HCT116 (cell line): ENCODE results near the gene CDH11. TPM values are rescaled to one million over a fixed set of nuclear protein-coding genes. Genes with fewer than 3 reads are reported as not detected.

Source experiments
- ATAC-seq: fragments of 200-7000 bp; cut with Tn5 transposase; 2 replicates; pipeline ENCODE4 v1.9.1; 2020; ENCODE audit warnings: mild to moderate bottlenecking, moderate library complexity
- BruUV-seq: library from RNA; stranded (reverse); fragments of 400-500 nt; replicated peaks from 2 replicates; lab custom pipeline; 2021; lab: Mats Ljungman, UMichigan
- CTCF ChIA-PET: fragments of 300-600 bp; sonication (Branson Sonifier 250); formaldehyde crosslinking; loops from one replicate; lab custom pipeline; 2021; ENCODE audit warnings: antibody characterized with exemption; lab: Charles Lee
- POLR2A ChIA-PET: fragments of 300-600, 350-600 bp; sonication (Branson Sonifier 250); formaldehyde crosslinking; loops from one replicate; lab custom pipeline; 2021; ENCODE audit warnings: antibody characterized with exemption; lab: Charles Lee
- RAD21 ChIA-PET, 2 experiments: fragments of 300-600 bp; sonication (Branson Sonifier 250); formaldehyde crosslinking; loops; one replicate each; lab custom pipeline; 2023; ENCODE audit warnings: low total read pairs in 2 of 2; ENCODE audit not compliant: uncharacterized antibody in 2 of 2, unreplicated experiment in 2 of 2, low non-redundant PET in 1 of 2; lab: Charles Lee
- DNase-seq: peaks from one replicate; pipeline ENCODE4 v3.0.0-alpha.2; 2010; ENCODE audit warnings: low read depth, low spot score
- H2AFZ ChIP-seq: fragments of 200-600 bp; shearing (Covaris generic), sonication (generic); 2 replicates; pipeline ENCODE4 v1.6.1; 2017; ENCODE audit warnings: low read depth, mixed run types, mixed read lengths, antibody characterized with exemption, low read length; ENCODE audit not compliant: poor library complexity, severe bottlenecking
- H3K27ac ChIP-seq: 2 replicates; pipeline ENCODE4 v1.5.1; 2012; ENCODE audit warnings: low read depth, low read length
- H3K27me3 ChIP-seq: fragments of 200-600 bp; sonication (generic); 2 replicates; pipeline ENCODE4 v1.6.1; 2016; ENCODE audit warnings: mixed run types, low read length, mixed read lengths; ENCODE audit not compliant: insufficient read depth
- H3K36me3 ChIP-seq, 2 experiments: fragments of 200-500 bp in 1 of 2; fragments of 200-600 bp in 1 of 2; sonication (Bioruptor generic) in 1 of 2; sonication (generic) in 1 of 2; 2 replicates each; pipeline versions ENCODE4 v1.5.1 to v1.6.1; 2014 to 2016; ENCODE audit warnings: low read length in 2 of 2, inconsistent platforms in 1 of 2, mixed read lengths in 1 of 2, mixed run types in 1 of 2; ENCODE audit not compliant: insufficient read depth in 2 of 2, control insufficient read depth in 1 of 2
- H3K4me1 ChIP-seq, 2 experiments: fragments of 200-600 bp in 1 of 2; sonication (generic) in 1 of 2; 2 replicates each; pipeline versions ENCODE4 v1.5.1 to v1.6.1; 2012 to 2017; ENCODE audit warnings: low read length in 2 of 2, inconsistent platforms in 1 of 2, mild to moderate bottlenecking in 1 of 2, mixed read lengths in 1 of 2, mixed run types in 1 of 2, moderate library complexity in 1 of 2; ENCODE audit not compliant: insufficient read depth in 2 of 2, control insufficient read depth in 1 of 2
- H3K4me2 ChIP-seq: fragments of 200-600 bp; sonication (generic); 2 replicates; pipeline ENCODE4 v1.6.1; 2017; ENCODE audit warnings: mixed run types, low read length, mixed read lengths
- H3K4me3 ChIP-seq, 2 experiments: fragments of 200-600 bp in 1 of 2; sonication (generic) in 1 of 2; replicated peaks in 1 of 2; 2 replicates each; pipeline ENCODE4 v1.5.1; 2011 to 2016; ENCODE audit warnings: low read length in 2 of 2, control low read depth in 1 of 2, low read depth in 1 of 2, mild to moderate bottlenecking in 1 of 2, mixed read lengths in 1 of 2, mixed run types in 1 of 2
- H3K79me2 ChIP-seq: fragments of 200-600 bp; sonication (generic); 2 replicates; pipeline ENCODE4 v1.6.1; 2017; ENCODE audit warnings: mild to moderate bottlenecking, mixed run types, low read length, moderate library complexity, mixed read lengths; ENCODE audit not compliant: insufficient read depth
- H3K9ac ChIP-seq: fragments of 200-600 bp; sonication (generic); 2 replicates; pipeline ENCODE4 v1.6.1; 2016; ENCODE audit warnings: low read length, mixed read lengths
- H3K9me2 ChIP-seq: fragments of 200-600 bp; sonication (generic), shearing (Covaris generic); 2 replicates; pipeline ENCODE4 v1.6.1; 2017; ENCODE audit warnings: mixed run types, mild to moderate bottlenecking, moderate library complexity; ENCODE audit not compliant: insufficient read depth
- H3K9me3 ChIP-seq, 2 experiments: fragments of 200-500 bp in 1 of 2; fragments of 200-600 bp in 1 of 2; sonication (Bioruptor generic) in 1 of 2; sonication (generic) in 1 of 2; 2 replicates each; pipeline ENCODE4 v1.6.1; 2014 to 2017; ENCODE audit warnings: low read length in 2 of 2, mixed read lengths in 2 of 2, inconsistent platforms in 1 of 2, low read depth in 1 of 2, mild to moderate bottlenecking in 1 of 2, mixed run types in 1 of 2, moderate library complexity in 1 of 2; ENCODE audit not compliant: control insufficient read depth in 1 of 2, insufficient read depth in 1 of 2
- H4K20me1 ChIP-seq: fragments of 200-600 bp; sonication (generic), shearing (Covaris generic); 2 replicates; pipeline ENCODE4 v1.6.1; 2017; ENCODE audit warnings: mixed run types, mild to moderate bottlenecking, moderate library complexity; ENCODE audit not compliant: insufficient read depth
- POLR2A ChIP-seq: IDR thresholded peaks from 2 replicates; pipeline ENCODE4 v1.7.0; 2011; ENCODE audit warnings: borderline replicate concordance; ENCODE audit not compliant: insufficient read depth, insufficient read length; ENCODE audit errors: extremely low read depth
- ZFX ChIP-seq: fragments of 450-650 bp; IDR thresholded peaks from 2 replicates; pipeline ENCODE4 v1.6.1; 2017
- intact Hi-C: fragments of 100-400 bp; cut with micrococcal nuclease; formaldehyde crosslinking; loops from 2 replicates; pipeline ENCODE4 v1.10.0; 2022
- total RNA-seq: library from RNA; stranded (reverse); gene quantifications from one replicate; pipeline ENCODE4 v1.2.1, GENCODE V29; 2021; ENCODE audit not compliant: unreplicated experiment
- TF ChIP-seq, protein P1 (sequence below), 3 experiments: fragments of 200-600 bp in 1 of 3; sonication (generic) in 1 of 3; IDR thresholded peaks in 2 of 3; conservative IDR thresholded peaks in 1 of 3; 2 replicates each; pipeline ENCODE4 v1.5.1; 2012 to 2017; ENCODE audit warnings: low read depth in 2 of 3, low read length in 2 of 3, antibody characterized with exemption in 1 of 3, borderline replicate concordance in 1 of 3, control low read depth in 1 of 3, mild to moderate bottlenecking in 1 of 3, mixed read lengths in 1 of 3, mixed run types in 1 of 3, moderate library complexity in 1 of 3; ENCODE audit not compliant: insufficient read depth in 1 of 3
- TF ChIP-seq, protein P2 (sequence below): IDR thresholded peaks from 2 replicates; pipeline ENCODE4 v1.6.1; 2012
- TF ChIP-seq, protein P3 (sequence below): IDR thresholded peaks from 2 replicates; pipeline ENCODE4 v1.6.1; 2012; ENCODE audit warnings: low read depth

Gene CDH11
- total RNA-seq, 1 experiment from 2014 or later = 0.52 TPM

DNA sequence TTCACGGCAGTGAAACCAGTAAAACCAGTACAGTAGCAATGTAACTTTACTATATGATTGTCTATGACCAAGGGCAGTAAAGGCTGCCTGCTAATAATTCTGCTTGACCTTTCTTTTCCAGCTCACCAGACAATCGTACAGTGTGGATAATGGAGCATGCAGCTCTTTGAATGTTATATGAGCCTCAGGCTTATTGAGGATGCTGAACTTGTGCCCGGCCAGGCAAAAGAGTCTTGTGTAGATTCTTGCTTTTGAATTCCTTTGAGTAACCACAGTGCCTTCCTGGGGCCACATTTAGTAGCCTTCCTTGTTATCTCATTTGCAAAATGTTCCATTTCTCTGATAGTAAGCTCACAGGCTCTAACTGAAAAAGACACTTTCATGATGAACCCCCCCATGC is 131.8 kb downstream of the CDH11 start (continued):
- TF ChIP-seq, protein P1, sequence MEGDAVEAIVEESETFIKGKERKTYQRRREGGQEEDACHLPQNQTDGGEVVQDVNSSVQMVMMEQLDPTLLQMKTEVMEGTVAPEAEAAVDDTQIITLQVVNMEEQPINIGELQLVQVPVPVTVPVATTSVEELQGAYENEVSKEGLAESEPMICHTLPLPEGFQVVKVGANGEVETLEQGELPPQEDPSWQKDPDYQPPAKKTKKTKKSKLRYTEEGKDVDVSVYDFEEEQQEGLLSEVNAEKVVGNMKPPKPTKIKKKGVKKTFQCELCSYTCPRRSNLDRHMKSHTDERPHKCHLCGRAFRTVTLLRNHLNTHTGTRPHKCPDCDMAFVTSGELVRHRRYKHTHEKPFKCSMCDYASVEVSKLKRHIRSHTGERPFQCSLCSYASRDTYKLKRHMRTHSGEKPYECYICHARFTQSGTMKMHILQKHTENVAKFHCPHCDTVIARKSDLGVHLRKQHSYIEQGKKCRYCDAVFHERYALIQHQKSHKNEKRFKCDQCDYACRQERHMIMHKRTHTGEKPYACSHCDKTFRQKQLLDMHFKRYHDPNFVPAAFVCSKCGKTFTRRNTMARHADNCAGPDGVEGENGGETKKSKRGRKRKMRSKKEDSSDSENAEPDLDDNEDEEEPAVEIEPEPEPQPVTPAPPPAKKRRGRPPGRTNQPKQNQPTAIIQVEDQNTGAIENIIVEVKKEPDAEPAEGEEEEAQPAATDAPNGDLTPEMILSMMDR (IDR thresholded peaks at IDR 0.05 in 2 of 3, conservative IDR thresholded peaks at IDR 0.05 in 1 of 3; ENCODE audit: borderline replicate concordance in 1 of 3, insufficient read depth in 1 of 3, low read depth in 2 of 3, low read length in 2 of 3) = no peak

DNA sequence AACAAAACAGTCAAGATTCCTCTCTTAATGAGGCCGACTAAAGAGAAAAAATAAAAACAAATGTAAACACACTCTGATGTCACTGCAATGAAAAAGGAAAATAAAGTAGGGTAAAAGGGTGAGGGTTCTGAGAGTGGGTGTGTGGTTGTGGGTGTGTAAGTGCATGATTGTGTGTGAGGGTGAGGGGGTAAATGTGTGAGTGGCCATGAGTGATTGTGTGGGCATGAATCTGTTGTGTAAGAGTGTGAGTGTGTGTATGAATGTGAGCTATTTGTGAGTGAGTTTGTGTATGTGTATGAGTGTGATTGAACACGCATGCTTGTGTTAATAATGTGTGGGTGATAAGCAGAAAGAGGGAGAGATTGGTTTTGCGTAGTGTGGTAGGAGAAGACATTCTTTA is 132.8 kb downstream of the CDH11 start:
- Histone ChIP-seq H2AFZ (no peak overlapping the region), H3K4me3 (no peak overlapping the region), H3K4me1 (no peaks in the 10 kb centered on the region), H4K20me1 (no peaks in the 10 kb centered on the region), H3K79me2 (no peaks in the 10 kb centered on the region), H3K4me2 (no peak overlapping the region), H3K9ac (no peak overlapping the region), H3K9me3 (peaks cover 12 to 37% of the 10 kb centered on the region in 2 experiments; a peak in 2 of 4 replicates), H3K36me3 (no peaks in the 10 kb centered on the region), H3K27me3 (no peaks in the 10 kb centered on the region), H3K9me2 (no peaks in the 10 kb centered on the region), H3K27ac (no peak overlapping the region)
- intact Hi-C loops = no loop called here
- TF ChIP-seq ZFX (no peak), POLR2A (no peak)
- TF ChIP-seq, protein P2, sequence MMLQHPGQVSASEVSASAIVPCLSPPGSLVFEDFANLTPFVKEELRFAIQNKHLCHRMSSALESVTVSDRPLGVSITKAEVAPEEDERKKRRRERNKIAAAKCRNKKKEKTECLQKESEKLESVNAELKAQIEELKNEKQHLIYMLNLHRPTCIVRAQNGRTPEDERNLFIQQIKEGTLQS = no peak
- TF ChIP-seq, protein P3, sequence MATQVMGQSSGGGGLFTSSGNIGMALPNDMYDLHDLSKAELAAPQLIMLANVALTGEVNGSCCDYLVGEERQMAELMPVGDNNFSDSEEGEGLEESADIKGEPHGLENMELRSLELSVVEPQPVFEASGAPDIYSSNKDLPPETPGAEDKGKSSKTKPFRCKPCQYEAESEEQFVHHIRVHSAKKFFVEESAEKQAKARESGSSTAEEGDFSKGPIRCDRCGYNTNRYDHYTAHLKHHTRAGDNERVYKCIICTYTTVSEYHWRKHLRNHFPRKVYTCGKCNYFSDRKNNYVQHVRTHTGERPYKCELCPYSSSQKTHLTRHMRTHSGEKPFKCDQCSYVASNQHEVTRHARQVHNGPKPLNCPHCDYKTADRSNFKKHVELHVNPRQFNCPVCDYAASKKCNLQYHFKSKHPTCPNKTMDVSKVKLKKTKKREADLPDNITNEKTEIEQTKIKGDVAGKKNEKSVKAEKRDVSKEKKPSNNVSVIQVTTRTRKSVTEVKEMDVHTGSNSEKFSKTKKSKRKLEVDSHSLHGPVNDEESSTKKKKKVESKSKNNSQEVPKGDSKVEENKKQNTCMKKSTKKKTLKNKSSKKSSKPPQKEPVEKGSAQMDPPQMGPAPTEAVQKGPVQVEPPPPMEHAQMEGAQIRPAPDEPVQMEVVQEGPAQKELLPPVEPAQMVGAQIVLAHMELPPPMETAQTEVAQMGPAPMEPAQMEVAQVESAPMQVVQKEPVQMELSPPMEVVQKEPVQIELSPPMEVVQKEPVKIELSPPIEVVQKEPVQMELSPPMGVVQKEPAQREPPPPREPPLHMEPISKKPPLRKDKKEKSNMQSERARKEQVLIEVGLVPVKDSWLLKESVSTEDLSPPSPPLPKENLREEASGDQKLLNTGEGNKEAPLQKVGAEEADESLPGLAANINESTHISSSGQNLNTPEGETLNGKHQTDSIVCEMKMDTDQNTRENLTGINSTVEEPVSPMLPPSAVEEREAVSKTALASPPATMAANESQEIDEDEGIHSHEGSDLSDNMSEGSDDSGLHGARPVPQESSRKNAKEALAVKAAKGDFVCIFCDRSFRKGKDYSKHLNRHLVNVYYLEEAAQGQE = no peak
- ChIA-PET RAD21 (no interaction called here), POLR2A (no interaction called here), CTCF (no interaction called here)
- DNase-seq (no peak), ATAC-seq (no peak)
- BruUV-seq = no TSS peak
